AG10803 (cell line): ENCODE data around the gene CORO2A.

ENCODE experiments used
- DNase-seq: peaks from one replicate; pipeline ENCODE4 v3.0.0; 2010; ENCODE audit warnings: low read depth
- H3K4me3 ChIP-seq: 2 replicates; pipeline ENCODE4 v1.5.1; 2011; ENCODE audit warnings: mild to moderate bottlenecking, low read length, control low read depth
- TF ChIP-seq, protein P1 (sequence below): conservative IDR thresholded peaks from 2 replicates; pipeline ENCODE4 v1.5.1; 2011; ENCODE audit warnings: mild to moderate bottlenecking, low read length, control low read depth, inconsistent platforms

CORO2A gene, protein sequence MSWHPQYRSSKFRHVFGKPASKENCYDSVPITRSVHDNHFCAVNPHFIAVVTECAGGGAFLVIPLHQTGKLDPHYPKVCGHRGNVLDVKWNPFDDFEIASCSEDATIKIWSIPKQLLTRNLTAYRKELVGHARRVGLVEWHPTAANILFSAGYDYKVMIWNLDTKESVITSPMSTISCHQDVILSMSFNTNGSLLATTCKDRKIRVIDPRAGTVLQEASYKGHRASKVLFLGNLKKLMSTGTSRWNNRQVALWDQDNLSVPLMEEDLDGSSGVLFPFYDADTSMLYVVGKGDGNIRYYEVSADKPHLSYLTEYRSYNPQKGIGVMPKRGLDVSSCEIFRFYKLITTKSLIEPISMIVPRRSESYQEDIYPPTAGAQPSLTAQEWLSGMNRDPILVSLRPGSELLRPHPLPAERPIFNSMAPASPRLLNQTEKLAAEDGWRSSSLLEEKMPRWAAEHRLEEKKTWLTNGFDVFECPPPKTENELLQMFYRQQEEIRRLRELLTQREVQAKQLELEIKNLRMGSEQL

DNA sequence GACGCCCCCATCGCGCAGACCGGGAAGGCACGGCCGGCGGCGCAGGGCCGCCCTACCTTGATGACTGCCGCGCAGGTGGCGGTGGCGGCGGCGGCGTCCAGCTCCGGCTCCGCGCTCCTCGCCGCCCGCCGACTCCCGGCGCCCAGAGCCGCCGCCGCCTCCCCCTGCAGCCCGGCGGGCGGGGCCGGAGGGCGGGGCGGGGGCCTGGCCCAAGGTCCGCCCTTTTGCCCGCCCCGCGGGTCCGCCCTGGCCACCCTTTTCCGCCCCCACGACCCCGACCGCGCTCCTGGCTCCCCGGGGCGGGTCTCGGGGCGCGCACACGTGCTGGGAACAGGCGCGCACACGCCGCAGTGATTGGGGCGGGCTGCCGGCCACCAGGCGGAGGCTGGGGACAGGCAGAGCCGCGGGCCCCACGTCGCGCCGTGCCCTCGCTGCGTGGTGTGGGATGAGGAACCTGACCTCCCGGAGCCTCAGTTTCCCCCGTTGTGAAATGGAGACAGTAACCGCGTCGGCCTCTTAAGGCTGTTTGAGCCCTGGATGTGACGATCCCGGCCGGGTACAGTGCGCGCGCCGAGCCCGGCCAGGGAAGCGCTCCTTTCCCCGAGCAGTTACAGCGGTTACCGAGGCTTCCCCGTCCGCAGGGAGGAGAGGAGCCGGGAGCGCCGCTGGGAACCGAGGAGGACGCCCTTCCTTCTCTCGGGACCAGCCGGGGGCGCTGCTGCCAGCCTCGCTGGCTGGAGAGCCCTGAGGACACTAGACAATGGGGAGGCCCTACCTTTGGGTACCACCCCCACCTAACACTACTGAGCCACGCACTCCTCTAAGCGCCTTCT lies at the start of gene CORO2A:
CORO2A (minus strand) TSS at position 135 of the 833 bp plus-strand sequence. CDS start 34,977 bp downstream, outside the sequence.
- TF ChIP-seq, protein P1, sequence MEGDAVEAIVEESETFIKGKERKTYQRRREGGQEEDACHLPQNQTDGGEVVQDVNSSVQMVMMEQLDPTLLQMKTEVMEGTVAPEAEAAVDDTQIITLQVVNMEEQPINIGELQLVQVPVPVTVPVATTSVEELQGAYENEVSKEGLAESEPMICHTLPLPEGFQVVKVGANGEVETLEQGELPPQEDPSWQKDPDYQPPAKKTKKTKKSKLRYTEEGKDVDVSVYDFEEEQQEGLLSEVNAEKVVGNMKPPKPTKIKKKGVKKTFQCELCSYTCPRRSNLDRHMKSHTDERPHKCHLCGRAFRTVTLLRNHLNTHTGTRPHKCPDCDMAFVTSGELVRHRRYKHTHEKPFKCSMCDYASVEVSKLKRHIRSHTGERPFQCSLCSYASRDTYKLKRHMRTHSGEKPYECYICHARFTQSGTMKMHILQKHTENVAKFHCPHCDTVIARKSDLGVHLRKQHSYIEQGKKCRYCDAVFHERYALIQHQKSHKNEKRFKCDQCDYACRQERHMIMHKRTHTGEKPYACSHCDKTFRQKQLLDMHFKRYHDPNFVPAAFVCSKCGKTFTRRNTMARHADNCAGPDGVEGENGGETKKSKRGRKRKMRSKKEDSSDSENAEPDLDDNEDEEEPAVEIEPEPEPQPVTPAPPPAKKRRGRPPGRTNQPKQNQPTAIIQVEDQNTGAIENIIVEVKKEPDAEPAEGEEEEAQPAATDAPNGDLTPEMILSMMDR, result peak; percentile 49
- peak; percentile 61 for DNase-seq
- peak within 1 kb of the TSS; percentile 70 for H3K4me3 ChIP-seq

DNA sequence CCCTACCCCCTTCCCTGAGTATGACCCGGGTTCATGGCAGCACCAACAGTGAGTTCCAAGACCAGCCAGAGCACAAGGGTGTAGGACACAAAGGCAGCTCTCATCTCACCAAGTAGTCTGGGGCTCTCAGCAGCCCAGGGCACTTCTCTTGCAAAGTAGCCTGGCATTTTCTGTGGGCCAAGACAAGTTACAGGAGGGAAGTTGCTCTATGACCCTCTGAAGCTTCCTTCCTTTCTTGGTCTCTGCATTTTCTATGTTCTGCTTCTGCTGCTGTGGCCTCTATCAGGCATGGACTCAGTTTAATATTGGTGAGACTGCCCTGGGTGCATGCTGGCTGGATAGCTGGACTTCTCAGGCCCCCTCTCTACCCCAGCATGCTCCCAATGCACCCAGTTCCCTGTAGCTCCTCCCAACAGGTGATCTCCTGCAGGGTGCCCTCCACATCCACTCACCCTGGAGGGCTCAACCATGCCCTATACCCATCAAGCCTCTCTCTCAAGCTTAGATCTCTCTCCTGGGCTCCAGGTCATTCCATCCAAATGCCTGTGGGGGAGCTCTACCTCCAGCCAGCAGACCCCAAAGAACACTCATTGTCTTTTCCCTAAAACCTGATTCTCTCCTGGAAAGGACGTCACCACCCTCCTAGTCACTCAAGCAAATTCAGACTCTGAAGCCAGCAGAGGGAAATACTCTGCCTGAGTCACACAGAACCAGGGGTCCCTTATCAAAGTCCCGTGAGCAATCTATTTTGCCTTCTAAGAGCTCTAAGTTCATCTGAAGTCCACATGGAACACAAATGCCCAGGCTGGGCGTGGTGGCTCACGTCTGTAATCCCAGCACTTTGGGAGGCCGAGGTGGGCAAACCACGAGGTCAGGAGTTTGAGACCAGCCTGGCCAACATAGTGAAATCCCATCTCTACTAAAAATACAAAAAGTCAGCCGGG lies 49.2 kb upstream of the CORO2A start:
- H3K4me3 ChIP-seq, result no peak overlapping the region
- DNase-seq, result no peak
- TF ChIP-seq, protein P1, result no peak

GRCh38 chr9:98240475-98240874 lies 48.0 kb upstream of the CORO2A start:
- DNase-seq, result no peak
- TF ChIP-seq, protein P1, result no peak
- no peak overlapping the region for H3K4me3 ChIP-seq

GRCh38 chr9:98236901-98237487 lies 44.6 kb upstream of the CORO2A start:
- DNase-seq, result no peak
- TF ChIP-seq, protein P1, result no peak

GRCh38 chr9:98235126-98235525 lies 42.7 kb upstream of the CORO2A start:
- TF ChIP-seq, protein P1, result no peak
- H3K4me3 ChIP-seq, result no peak overlapping the region
- DNase-seq, result no peak

More at GRCh38 chr9:98236901-98237487, 44.6 kb upstream of the CORO2A start:
- no peak overlapping the region for H3K4me3 ChIP-seq

GRCh38 chr9:98234245-98234825 lies 41.9 kb upstream of the CORO2A start:
- TF ChIP-seq, protein P1, result no peak
- H3K4me3 ChIP-seq, result no peak overlapping the region
- no peak for DNase-seq
